Body of pancreas (tissue), 4 donors: Measurements from ENCODE around the gene PBRM1. TPM values are rescaled to one million over a fixed set of nuclear protein-coding genes. Genes with fewer than 3 reads are reported as not detected.
A peak's percentile ranks its signal among the peaks of the same experiment; 100 is the strongest.

ENCODE experiments used
- ATAC-seq: fragments of 150-250 bp; one replicate; pipeline ENCODE4 v1.9.1; 2016
- DNase-seq, 4 donors: peaks; one replicate each; pipeline ENCODE4 v3.0.0-alpha.2; 2019
- H3K27ac ChIP-seq, 4 donors: fragments of 200-600 bp; sonication (generic); 1 replicate in 3 of 4; 2 replicates in 1 of 4; pipeline versions ENCODE4 v1.5.1 to v1.6.1; 2016 to 2019; ENCODE audit warnings: mild to moderate bottlenecking in 1 of 4, mixed read lengths in 1 of 4, moderate library complexity in 1 of 4
- H3K27me3 ChIP-seq, 2 donors: fragments of 200-600 bp; sonication (generic); one replicate each; pipeline ENCODE4 v1.6.0; 2016; ENCODE audit warnings: mild to moderate bottlenecking in 1 of 2
- H3K36me3 ChIP-seq, 2 donors: fragments of 200-600 bp; sonication (generic); replicated peaks in 1 of 2; 2 replicates each; pipeline ENCODE4 v1.5.1; 2016; ENCODE audit warnings: low read depth in 2 of 2; ENCODE audit not compliant: insufficient read depth in 1 of 2
- H3K4me1 ChIP-seq: fragments of 200-600 bp; sonication (generic); one replicate; pipeline ENCODE4 v1.6.0; 2016
- H3K4me3 ChIP-seq, 2 donors: fragments of 200-600 bp; sonication (generic); 1 replicate in 1 of 2; 2 replicates in 1 of 2; pipeline ENCODE4 v1.5.1; 2016 to 2019
- H3K9me3 ChIP-seq, 3 donors: fragments of 200-600 bp; sonication (generic); 1 replicate in 2 of 3; 2 replicates in 1 of 3; pipeline ENCODE4 v1.5.1; 2016
- POLR2A ChIP-seq, 3 donors: fragments of 450-650 bp; IDR thresholded peaks; one replicate each; pipeline ENCODE4 v1.6.1; 2016; ENCODE audit warnings: antibody characterized with exemption in 3 of 3, mild to moderate bottlenecking in 2 of 3
- WGBS, 2 donors: methylation state at CpG; one replicate each; pipeline ENCODE4 v1.1.5; 2017; 5-methylcytosine and 5-hydroxymethylcytosine counted together
- intact Hi-C: fragments of 100-400 bp; cut with DNase I; formaldehyde crosslinking; loops from one replicate; pipeline ENCODE4 v1.15.1; 2023
- total RNA-seq, 2 donors: library from RNA; depleted of rRNA; stranded (reverse); fragments of >200 nt; gene quantifications; one replicate each; pipeline ENCODE4 v1.1.0, GENCODE V29; 2016
- TF ChIP-seq, protein P1 (sequence below), 7 experiments: fragments of 450-650 bp in 4 of 7; fragments of 200-600 bp in 3 of 7; sonication (generic) in 3 of 7; IDR thresholded peaks; one replicate each; pipeline ENCODE4 v1.5.1; 2016 to 2019; ENCODE audit warnings: antibody characterized with exemption in 7 of 7

Gene PBRM1
- total RNA-seq, 2 donors from 2014 or later = 62.3 to 72.8 TPM

DNA sequence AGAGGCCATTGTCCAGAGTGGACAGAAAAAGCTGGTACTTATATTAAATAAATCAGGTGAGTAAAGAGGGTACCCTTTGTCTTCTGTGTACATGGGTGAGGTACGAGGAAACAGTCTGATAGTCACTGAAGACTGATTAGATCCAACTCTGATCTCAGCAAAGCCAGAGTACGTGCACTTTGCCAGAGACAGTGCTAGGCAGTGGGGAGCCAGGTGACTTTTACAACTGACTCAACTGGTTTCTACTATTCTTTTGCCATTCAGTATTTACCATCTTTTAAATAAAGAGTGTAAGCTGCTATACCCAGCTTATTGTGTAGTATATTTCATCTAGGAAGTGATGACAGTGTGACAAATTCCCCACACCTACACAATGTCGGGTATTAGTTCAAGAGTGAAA is 3.4 kb upstream of the PBRM1 start:
- Histone ChIP-seq H3K36me3 (peaks cover 28 to 33% of the 10 kb centered on the region in 2 donors), H3K9me3 (no peaks in the 10 kb centered on the region), H3K4me1 (peaks cover 45% of the 10 kb centered on the region), H3K4me3 (no peak overlapping the region), H3K27me3 (no peaks in the 10 kb centered on the region), H3K27ac (peak overlapping the region in 2 of 4 donors; percentile 42 to 98)
- WGBS, 2 donors = 44 to 49% methylated on average over 3 of the region's 3 CpGs
- intact Hi-C loops = no loop called here
- ATAC-seq (no peak), DNase-seq (no peak)
- TF ChIP-seq, protein P1, sequence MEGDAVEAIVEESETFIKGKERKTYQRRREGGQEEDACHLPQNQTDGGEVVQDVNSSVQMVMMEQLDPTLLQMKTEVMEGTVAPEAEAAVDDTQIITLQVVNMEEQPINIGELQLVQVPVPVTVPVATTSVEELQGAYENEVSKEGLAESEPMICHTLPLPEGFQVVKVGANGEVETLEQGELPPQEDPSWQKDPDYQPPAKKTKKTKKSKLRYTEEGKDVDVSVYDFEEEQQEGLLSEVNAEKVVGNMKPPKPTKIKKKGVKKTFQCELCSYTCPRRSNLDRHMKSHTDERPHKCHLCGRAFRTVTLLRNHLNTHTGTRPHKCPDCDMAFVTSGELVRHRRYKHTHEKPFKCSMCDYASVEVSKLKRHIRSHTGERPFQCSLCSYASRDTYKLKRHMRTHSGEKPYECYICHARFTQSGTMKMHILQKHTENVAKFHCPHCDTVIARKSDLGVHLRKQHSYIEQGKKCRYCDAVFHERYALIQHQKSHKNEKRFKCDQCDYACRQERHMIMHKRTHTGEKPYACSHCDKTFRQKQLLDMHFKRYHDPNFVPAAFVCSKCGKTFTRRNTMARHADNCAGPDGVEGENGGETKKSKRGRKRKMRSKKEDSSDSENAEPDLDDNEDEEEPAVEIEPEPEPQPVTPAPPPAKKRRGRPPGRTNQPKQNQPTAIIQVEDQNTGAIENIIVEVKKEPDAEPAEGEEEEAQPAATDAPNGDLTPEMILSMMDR (IDR thresholded peaks at IDR 0.05) = no peak
- no peak for TF ChIP-seq POLR2A (IDR thresholded peaks at IDR 0.05)

DNA sequence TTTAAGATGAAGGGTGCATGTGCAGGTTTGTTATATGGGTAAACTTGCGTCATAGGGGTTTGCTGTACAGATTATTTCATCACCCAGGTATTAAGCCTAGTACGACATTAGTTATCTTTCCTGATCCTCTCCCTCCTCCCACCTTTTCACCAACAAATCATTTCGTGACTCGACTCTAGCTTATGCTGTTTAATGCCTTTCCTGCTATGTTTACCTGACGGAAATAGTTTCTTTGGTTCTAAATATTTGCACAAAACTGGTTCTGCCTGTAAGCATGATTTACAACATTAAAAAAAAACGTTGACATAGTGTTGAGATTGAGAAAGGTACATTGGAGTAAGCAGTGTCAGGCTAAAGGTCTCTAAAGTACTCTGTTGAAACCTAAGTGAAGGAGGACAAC is 2.6 kb upstream of the PBRM1 start:
- Histone ChIP-seq H3K4me3 (no peak overlapping the region), H3K27ac (peak overlapping the region in 3 of 4 donors; percentile 4 to 98 (median 42))
- intact Hi-C loops = no loop called here

DNA sequence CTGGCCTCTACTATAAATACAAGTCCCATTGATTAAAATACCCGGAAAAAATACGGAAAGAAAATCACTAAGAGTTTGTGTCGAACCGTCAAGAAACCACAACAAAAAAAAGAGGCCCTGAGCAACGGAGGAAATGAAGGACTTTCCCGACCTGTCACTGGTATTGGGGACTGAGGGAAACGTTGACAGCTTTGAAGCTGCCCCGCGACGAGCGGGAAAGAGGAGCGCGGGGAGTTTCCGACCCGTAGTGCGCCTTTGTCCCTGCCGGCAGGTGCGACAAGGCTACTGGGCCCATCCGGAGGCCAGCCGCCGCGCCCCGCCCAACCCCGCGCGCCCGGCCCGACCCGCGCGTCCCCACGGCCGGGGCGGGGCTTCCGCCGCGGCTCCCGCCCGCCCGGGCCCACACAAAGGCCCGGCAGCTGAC is 416 bp downstream of the PBRM1 start:
- intact Hi-C loops = no loop called here

More for the DNA sequence above, 2.6 kb upstream of the PBRM1 start:
- 9 to 18% methylated on average over 6 of the region's 6 CpGs for WGBS, 2 donors
- TF ChIP-seq, protein P1 (IDR thresholded peaks at IDR 0.05) = no peak
- no peak for TF ChIP-seq POLR2A (IDR thresholded peaks at IDR 0.05)
- ATAC-seq (no peak), DNase-seq (no peak)
- Histone ChIP-seq H3K4me1 (peaks cover 54% of the 10 kb centered on the region), H3K9me3 (no peaks in the 10 kb centered on the region), H3K36me3 (peaks cover 25 to 26% of the 10 kb centered on the region in 2 donors), H3K27me3 (no peaks in the 10 kb centered on the region)

DNA sequence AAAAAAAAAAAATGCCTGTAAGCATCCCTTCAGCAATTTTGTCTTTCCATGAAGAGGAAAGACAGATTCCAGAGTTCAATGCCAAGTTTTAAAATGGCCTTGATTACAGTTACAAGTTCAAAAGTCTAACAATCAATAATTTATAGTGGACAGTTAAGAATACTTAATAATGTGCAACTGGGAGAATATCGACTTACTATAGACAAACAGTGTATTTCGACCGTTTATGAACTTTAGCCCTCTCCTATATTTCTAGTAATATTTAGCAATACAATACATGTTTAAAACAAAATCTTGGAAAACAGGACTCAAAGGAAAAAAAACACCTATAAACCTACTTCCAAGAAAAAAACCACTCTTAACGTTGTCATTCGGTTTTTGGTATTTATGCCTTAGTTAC is 1.5 kb downstream of the PBRM1 start:
- no peak overlapping the region for H3K4me3 ChIP-seq

More for the DNA sequence above, 416 bp downstream of the PBRM1 start:
- 0 to 1% methylated on average over 34 to 41 of the region's 41 CpGs for WGBS, 2 donors
- ATAC-seq (peak; percentile 93), DNase-seq (peak; percentile 84 to 89 (median 86))
- no peaks in the 10 kb centered on the region for H3K27me3 ChIP-seq
- H3K27ac ChIP-seq = peak overlapping the region; percentile 96 to 99 (median 98)
- peaks cover 14% of the 10 kb centered on the region in 2 donors for H3K36me3 ChIP-seq
- peak overlapping the region in 1 of 2 donors; percentile 52 for H3K4me3 ChIP-seq
- TF ChIP-seq, protein P1 (IDR thresholded peaks at IDR 0.05) = peak in 2 of 7 experiments; percentile 9 to 26
- TF ChIP-seq POLR2A (IDR thresholded peaks at IDR 0.05) = no peak
- H3K4me1 ChIP-seq = peaks cover 70% of the 10 kb centered on the region
- peaks cover 0 to 4% (median 0%) of the 10 kb centered on the region in 3 donors for H3K9me3 ChIP-seq

More for the DNA sequence above, 1.5 kb downstream of the PBRM1 start:
- Histone ChIP-seq H3K36me3 (peaks cover 3 to 8% of the 10 kb centered on the region in 2 donors), H3K9me3 (peaks cover 0 to 4% (median 0%) of the 10 kb centered on the region in 3 donors), H3K27ac (peak overlapping the region in 2 of 4 donors; percentile 98), H3K27me3 (no peaks in the 10 kb centered on the region), H3K4me1 (peaks cover 71% of the 10 kb centered on the region)
- ATAC-seq (no peak), DNase-seq (no peak)
- WGBS, 2 donors = 10 to 11% methylated on average over 5 of the region's 5 CpGs
- intact Hi-C loops = no loop called here
- TF ChIP-seq, protein P1 (IDR thresholded peaks at IDR 0.05) = no peak
- TF ChIP-seq POLR2A (IDR thresholded peaks at IDR 0.05) = no peak
